ENCODE data around the gene TRIM17. TPM values are rescaled to one million over a fixed set of nuclear protein-coding genes. Genes with fewer than 3 reads are reported as not detected.
"Not testable (repeated sequence)": the region's sequence is repeated elsewhere in the genome, so short reads cannot be mapped to it uniquely, and the experiment has no call there.

Gene TRIM17
- total and polyA plus RNA-seq, 9 of the 15 experiments (the other 6 are each of a cell fraction or from before 2014, with no cell fraction given), result not detected

GRCh38 chr1:228433337-228434053, 16.8 kb upstream of the TRIM17 start:
- ATAC-seq; H3K27ac ChIP-seq (ENCODE audit: extremely low read depth, low read depth, low read length); in situ Hi-C loops (cut with MboI); DNase-seq (ENCODE audit: extremely low read depth in 1 of 4, low spot score in 3 of 4); H3K9me3 ChIP-seq (replicated peaks; ENCODE audit: control insufficient read depth, insufficient read depth, low read depth, low read length); CTCF ChIA-PET (ENCODE audit: low intra/inter-chr PET ratio); H3K79me2 ChIP-seq (ENCODE audit: control insufficient read depth, insufficient read depth, low read length); H3K36me3 ChIP-seq (ENCODE audit: control insufficient read depth, insufficient read depth, low read length); H4K20me1 ChIP-seq (replicated peaks; ENCODE audit: control insufficient read depth, insufficient read depth, low read length); BruUV-seq (replicated peaks); H3K4me3 ChIP-seq; H3K4me1 ChIP-seq (replicated peaks in 1 of 2; ENCODE audit: control insufficient read depth in 2 of 2, insufficient read depth in 2 of 2, low read length in 2 of 2); intact Hi-C loops (cut with micrococcal nuclease); H3K4me2 ChIP-seq (ENCODE audit: insufficient read depth, low read length); FAIRE-seq; H2AFZ ChIP-seq (ENCODE audit: low read depth, low read length); H3K9ac ChIP-seq (ENCODE audit: insufficient read depth in 1 of 2, low read depth in 2 of 2, low read length in 2 of 2); H3K9me1 ChIP-seq (ENCODE audit: control insufficient read depth, insufficient read depth, low read length); TF ChIP-seq TEAD4 (CRISPR knock-in tag; IDR thresholded peaks at IDR 0.05; ENCODE audit: borderline replicate concordance): not testable (repeated sequence)
- POLR2A ChIA-PET, result interaction anchor here (0.6 to 4.0 kb wide), 5 partner anchors 11 to 86 kb away, joined by 3 to 22 read pairs (median 4); a partner anchor contains a TSS
- TF ChIP-seq HDAC2 (IDR thresholded peaks at IDR 0.05) (0 out of 2 replicates have a peak, but pooled peaks have one; percentile 25), KDM1A (IDR thresholded peaks at IDR 0.05) (peak; percentile 56 to 64), TAL1 (IDR thresholded peaks at IDR 0.05) (peak; percentile 19; the same call in 1 of the 2 replicates), MEIS2 (IDR thresholded peaks at IDR 0.05; ENCODE audit: partially characterized antibody) (peak; percentile 4), ZEB2 (IDR thresholded peaks at IDR 0.05) (peak; percentile 54; the same call in 1 of the 2 replicates), TEAD4 (IDR thresholded peaks at IDR 0.05; ENCODE audit: low read length) (0 out of 2 replicates have a peak, but pooled peaks have one; percentile 7), CTBP1 (IDR thresholded peaks at IDR 0.05; ENCODE audit: borderline replicate concordance) (0 out of 2 replicates have a peak, but pooled peaks have one; percentile 36), CBFA2T2 (conservative IDR thresholded peaks at IDR 0.05) (peak; percentile 24), SOX6 (IDR thresholded peaks at IDR 0.05) (peak; percentile 56), TCF3 (CRISPR knock-in tag; IDR thresholded peaks at IDR 0.05) (0 out of 2 replicates have a peak, but pooled peaks have one; percentile 12), ARID1B (IDR thresholded peaks at IDR 0.05) (peak; percentile 51; the same call in 1 of the 2 replicates), PKNOX1 (IDR thresholded peaks at IDR 0.05) (peak; percentile 44), CBFA2T3 (IDR thresholded peaks at IDR 0.05) (peak; percentile 56), PRDM10 (IDR thresholded peaks at IDR 0.05; ENCODE audit: partially characterized antibody) (peak; percentile 35)
- WGBS (ENCODE audit: insufficient coverage, low coverage, missing lambda C conversion rate), result 9% methylated on average over 7 of the region's 7 CpGs
- H3K27me3 ChIP-seq (ENCODE audit: control insufficient read depth in 2 of 2, insufficient read depth in 2 of 2, low read length in 2 of 2), result peaks cover 13 to 30% of the 10 kb centered on the region in 2 experiments; a peak in 3 of 5 replicates

Data from K562 (cell line).